HEK293 (cell line): Measurements from ENCODE around the gene BEST3.

ENCODE experiments used
- CTCF ChIA-PET: fragments of 350-600 bp; formaldehyde crosslinking; extraction: SDS; loops from one replicate; lab custom pipeline; 2021; ENCODE audit warnings: antibody characterized with exemption; lab: Yijun Ruan, JAX
- POLR2A ChIA-PET: fragments of 300-600 bp; formaldehyde crosslinking; extraction: SDS; loops from one replicate; lab custom pipeline; 2020; ENCODE audit warnings: antibody characterized with exemption, inconsistent platforms; lab: Yijun Ruan, JAX
- H3K27ac ChIP-seq: fragments of 200-500 bp; sonication (Bioruptor generic); 2 replicates; pipeline ENCODE4 v1.5.1; 2014; ENCODE audit warnings: low read depth, low read length, control low read depth, inconsistent platforms; ENCODE audit errors: extremely low read depth
- H3K36me3 ChIP-seq, 2 experiments: fragments of 200-500 bp in 1 of 2; sonication (Bioruptor generic) in 1 of 2; 1 replicate in 1 of 2; 2 replicates in 1 of 2; pipeline ENCODE4 v1.5.1; 2014 to 2017; ENCODE audit warnings: inconsistent platforms in 2 of 2, low read length in 2 of 2; ENCODE audit not compliant: control insufficient read depth in 2 of 2, insufficient read depth in 1 of 2
- H3K4me1 ChIP-seq: fragments of 200-500 bp; sonication (Bioruptor generic); 2 replicates; pipeline ENCODE4 v1.5.1; 2014; ENCODE audit warnings: mild to moderate bottlenecking, low read length, inconsistent platforms; ENCODE audit not compliant: control insufficient read depth, insufficient read depth
- H3K4me3 ChIP-seq: 2 replicates; pipeline ENCODE4 v1.5.1; 2011; ENCODE audit warnings: low read depth, mild to moderate bottlenecking, control low read depth, low read length, moderate library complexity
- H3K9me3 ChIP-seq: fragments of 200-500 bp; sonication (Bioruptor generic); 2 replicates; pipeline ENCODE4 v1.5.1; 2014; ENCODE audit warnings: low read depth, low read length, inconsistent platforms; ENCODE audit not compliant: control insufficient read depth, insufficient read depth
- KLF16 ChIP-seq: fragments of 450-650 bp; formaldehyde crosslinking; IDR thresholded peaks from 2 replicates; pipeline ENCODE4 v1.5.1; 2017; ENCODE audit warnings: missing biosample characterization, missing genetic modification characterization
- PRDM2 ChIP-seq: fragments of 450-650 bp; formaldehyde crosslinking; IDR thresholded peaks from 2 replicates; pipeline ENCODE4 v1.5.1; 2016; ENCODE audit warnings: missing biosample characterization, missing genetic modification characterization, borderline replicate concordance
- SCRT1 ChIP-seq: fragments of 450-650 bp; formaldehyde crosslinking; IDR thresholded peaks from 2 replicates; pipeline ENCODE4 v1.5.1; 2016; ENCODE audit warnings: missing biosample characterization, missing genetic modification characterization, borderline replicate concordance
- YY1 ChIP-seq: fragments of 450-650 bp; formaldehyde crosslinking; IDR thresholded peaks from 2 replicates; pipeline ENCODE4 v1.5.1; 2018; ENCODE audit warnings: missing biosample characterization, missing genetic modification characterization
- ZBTB17 ChIP-seq: fragments of 450-650 bp; formaldehyde crosslinking; IDR thresholded peaks from 2 replicates; pipeline ENCODE4 v1.5.1; 2016; ENCODE audit warnings: missing biosample characterization, missing genetic modification characterization
- ZNF174 ChIP-seq: fragments of 450-650 bp; formaldehyde crosslinking; IDR thresholded peaks from 2 replicates; pipeline ENCODE4 v1.5.0; 2017; ENCODE audit warnings: missing biosample characterization, mild to moderate bottlenecking, missing genetic modification characterization
- ZNF239 ChIP-seq: fragments of 450-650 bp; formaldehyde crosslinking; IDR thresholded peaks from 2 replicates; pipeline ENCODE4 v1.5.1; 2016; ENCODE audit warnings: missing biosample characterization, missing genetic modification characterization
- ZNF292 ChIP-seq: fragments of 450-650 bp; formaldehyde crosslinking; IDR thresholded peaks from 2 replicates; pipeline ENCODE4 v1.5.1; 2016; ENCODE audit warnings: low read depth, missing biosample characterization, missing genetic modification characterization, borderline replicate concordance
- ZNF302 ChIP-seq: fragments of 450-650 bp; formaldehyde crosslinking; IDR thresholded peaks from 2 replicates; pipeline ENCODE4 v1.5.1; 2016; ENCODE audit warnings: missing biosample characterization, missing genetic modification characterization, low read depth
- ZNF335 ChIP-seq: fragments of 450-650 bp; formaldehyde crosslinking; conservative IDR thresholded peaks from 2 replicates; pipeline ENCODE4 v1.5.1; 2016; ENCODE audit warnings: missing biosample characterization, missing genetic modification characterization
- ZNF548 ChIP-seq: fragments of 450-650 bp; formaldehyde crosslinking; IDR thresholded peaks from 2 replicates; pipeline ENCODE4 v1.5.1; 2016; ENCODE audit warnings: missing biosample characterization, missing genetic modification characterization
- ZNF549 ChIP-seq: fragments of 450-650 bp; IDR thresholded peaks from 2 replicates; pipeline ENCODE4 v1.5.1; 2018; ENCODE audit warnings: missing biosample characterization, missing genetic modification characterization, mild to moderate bottlenecking, inconsistent platforms, moderate library complexity
- ZNF561 ChIP-seq: fragments of 450-650 bp; IDR thresholded peaks from 2 replicates; pipeline ENCODE4 v1.5.1; 2018; ENCODE audit warnings: missing biosample characterization, missing genetic modification characterization, borderline replicate concordance
- ZNF580 ChIP-seq: fragments of 450-650 bp; formaldehyde crosslinking; IDR thresholded peaks from 2 replicates; pipeline ENCODE4 v1.5.1; 2016; ENCODE audit warnings: missing biosample characterization, missing genetic modification characterization
- ZNF664 ChIP-seq: fragments of 450-650 bp; formaldehyde crosslinking; IDR thresholded peaks from 2 replicates; pipeline ENCODE4 v1.5.1; 2016; ENCODE audit warnings: missing biosample characterization, missing genetic modification characterization
- ZNF776 ChIP-seq: fragments of 450-650 bp; formaldehyde crosslinking; IDR thresholded peaks from 2 replicates; pipeline ENCODE4 v1.5.0; 2017; ENCODE audit warnings: missing biosample characterization, missing genetic modification characterization, borderline replicate concordance
- TF ChIP-seq, protein P1 (sequence below): fragments of 450-650 bp; formaldehyde crosslinking; IDR thresholded peaks from 2 replicates; pipeline ENCODE4 v1.5.1; 2016; ENCODE audit warnings: missing biosample characterization, missing genetic modification characterization, low read depth
- TF ChIP-seq, protein P2 (sequence below): fragments of 450-650 bp; formaldehyde crosslinking; IDR thresholded peaks from 2 replicates; pipeline ENCODE4 v1.5.1; 2016; ENCODE audit warnings: missing biosample characterization, missing genetic modification characterization
- TF ChIP-seq, protein P3 (sequence below): fragments of 450-650 bp; formaldehyde crosslinking; IDR thresholded peaks from 2 replicates; pipeline ENCODE4 v1.5.1; 2017; ENCODE audit warnings: missing biosample characterization, mild to moderate bottlenecking, missing genetic modification characterization, moderate library complexity

The BEST3 gene

DNA sequence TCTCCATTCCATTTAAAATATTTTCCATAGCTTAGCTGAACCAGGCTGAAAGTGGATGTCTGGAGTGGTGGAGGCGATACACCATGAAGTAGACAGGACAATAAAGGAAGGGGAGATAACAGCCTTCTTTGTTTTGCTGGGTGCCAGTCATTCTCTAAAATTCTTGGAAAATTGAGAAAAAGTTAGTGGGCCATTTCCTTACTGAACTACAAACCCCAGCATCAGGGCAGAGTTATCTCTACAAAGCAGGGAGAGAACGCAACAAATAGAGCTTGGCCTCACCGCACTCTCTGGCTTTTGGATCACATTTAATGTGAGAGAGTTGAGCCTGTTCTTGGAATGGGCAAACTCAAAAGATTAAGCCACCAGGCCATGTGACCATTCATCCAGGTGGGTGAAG lies 47.2 kb downstream of the BEST3 start (continued):
- TF ChIP-seq PRDM2 (tag by site-specific recombination), result no peak
- TF ChIP-seq ZNF302 (tag by site-specific recombination), result no peak

DNA sequence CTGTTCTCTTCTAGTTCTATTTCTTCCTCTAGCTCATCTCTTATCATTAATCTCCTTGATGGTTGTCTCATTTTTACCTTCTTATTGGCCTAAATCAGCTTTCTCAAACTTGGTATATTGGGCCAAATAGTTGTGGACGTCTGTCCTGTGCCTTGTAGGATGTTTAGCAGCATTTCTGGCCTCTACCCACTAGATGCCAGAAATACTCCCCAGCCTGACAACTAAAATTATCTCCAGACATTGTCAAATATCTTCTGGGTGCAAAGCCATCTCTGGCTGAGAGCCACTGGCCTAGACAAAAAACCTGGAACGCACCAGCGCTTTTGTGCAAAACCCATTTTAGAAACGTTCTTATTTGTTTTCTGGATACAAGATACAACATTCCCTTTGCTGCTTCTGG lies 49.6 kb downstream of the BEST3 start:
- ChIA-PET CTCF (interaction anchor here (0.7 to 2.2 kb wide), 3 partner anchors 10 to 41 kb away, joined by 3 to 10 read pairs (median 3); no protein-coding TSS in a partner anchor), POLR2A (no interaction called here)
- TF ChIP-seq, protein P1, sequence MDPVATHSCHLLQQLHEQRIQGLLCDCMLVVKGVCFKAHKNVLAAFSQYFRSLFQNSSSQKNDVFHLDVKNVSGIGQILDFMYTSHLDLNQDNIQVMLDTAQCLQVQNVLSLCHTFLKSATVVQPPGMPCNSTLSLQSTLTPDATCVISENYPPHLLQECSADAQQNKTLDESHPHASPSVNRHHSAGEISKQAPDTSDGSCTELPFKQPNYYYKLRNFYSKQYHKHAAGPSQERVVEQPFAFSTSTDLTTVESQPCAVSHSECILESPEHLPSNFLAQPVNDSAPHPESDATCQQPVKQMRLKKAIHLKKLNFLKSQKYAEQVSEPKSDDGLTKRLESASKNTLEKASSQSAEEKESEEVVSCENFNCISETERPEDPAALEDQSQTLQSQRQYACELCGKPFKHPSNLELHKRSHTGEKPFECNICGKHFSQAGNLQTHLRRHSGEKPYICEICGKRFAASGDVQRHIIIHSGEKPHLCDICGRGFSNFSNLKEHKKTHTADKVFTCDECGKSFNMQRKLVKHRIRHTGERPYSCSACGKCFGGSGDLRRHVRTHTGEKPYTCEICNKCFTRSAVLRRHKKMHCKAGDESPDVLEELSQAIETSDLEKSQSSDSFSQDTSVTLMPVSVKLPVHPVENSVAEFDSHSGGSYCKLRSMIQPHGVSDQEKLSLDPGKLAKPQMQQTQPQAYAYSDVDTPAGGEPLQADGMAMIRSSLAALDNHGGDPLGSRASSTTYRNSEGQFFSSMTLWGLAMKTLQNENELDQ, result no peak
- TF ChIP-seq, protein P2, sequence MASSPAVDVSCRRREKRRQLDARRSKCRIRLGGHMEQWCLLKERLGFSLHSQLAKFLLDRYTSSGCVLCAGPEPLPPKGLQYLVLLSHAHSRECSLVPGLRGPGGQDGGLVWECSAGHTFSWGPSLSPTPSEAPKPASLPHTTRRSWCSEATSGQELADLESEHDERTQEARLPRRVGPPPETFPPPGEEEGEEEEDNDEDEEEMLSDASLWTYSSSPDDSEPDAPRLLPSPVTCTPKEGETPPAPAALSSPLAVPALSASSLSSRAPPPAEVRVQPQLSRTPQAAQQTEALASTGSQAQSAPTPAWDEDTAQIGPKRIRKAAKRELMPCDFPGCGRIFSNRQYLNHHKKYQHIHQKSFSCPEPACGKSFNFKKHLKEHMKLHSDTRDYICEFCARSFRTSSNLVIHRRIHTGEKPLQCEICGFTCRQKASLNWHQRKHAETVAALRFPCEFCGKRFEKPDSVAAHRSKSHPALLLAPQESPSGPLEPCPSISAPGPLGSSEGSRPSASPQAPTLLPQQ (tag by site-specific recombination), result no peak
- TF ChIP-seq ZNF292 (tag by site-specific recombination) (no peak), ZNF335 (tag by site-specific recombination) (no peak), ZBTB17 (no peak), SCRT1 (tag by site-specific recombination) (no peak), YY1 (no peak), KLF16 (tag by site-specific recombination) (no peak), ZNF549 (tag by site-specific recombination) (no peak), ZNF561 (no peak), ZNF580 (no peak), ZNF174 (tag by site-specific recombination) (no peak), ZNF664 (no peak), ZNF548 (tag by site-specific recombination) (no peak), ZNF239 (no peak), ZNF776 (tag by site-specific recombination) (no peak)
- TF ChIP-seq, protein P3, sequence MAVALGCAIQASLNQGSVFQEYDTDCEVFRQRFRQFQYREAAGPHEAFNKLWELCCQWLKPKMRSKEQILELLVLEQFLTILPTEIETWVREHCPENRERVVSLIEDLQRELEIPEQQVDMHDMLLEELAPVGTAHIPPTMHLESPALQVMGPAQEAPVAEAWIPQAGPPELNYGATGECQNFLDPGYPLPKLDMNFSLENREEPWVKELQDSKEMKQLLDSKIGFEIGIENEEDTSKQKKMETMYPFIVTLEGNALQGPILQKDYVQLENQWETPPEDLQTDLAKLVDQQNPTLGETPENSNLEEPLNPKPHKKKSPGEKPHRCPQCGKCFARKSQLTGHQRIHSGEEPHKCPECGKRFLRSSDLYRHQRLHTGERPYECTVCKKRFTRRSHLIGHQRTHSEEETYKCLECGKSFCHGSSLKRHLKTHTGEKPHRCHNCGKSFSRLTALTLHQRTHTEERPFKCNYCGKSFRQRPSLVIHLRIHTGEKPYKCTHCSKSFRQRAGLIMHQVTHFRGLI, result no peak

More for the DNA sequence above, 49.6 kb downstream of the BEST3 start:
- H3K36me3 ChIP-seq, result no peaks in the 10 kb centered on the region
- H3K27ac ChIP-seq, result no peak overlapping the region
- H3K4me1 ChIP-seq, result no peaks in the 10 kb centered on the region
- H3K4me3 ChIP-seq, result no peak overlapping the region
- H3K9me3 ChIP-seq, result no peaks in the 10 kb centered on the region
